ENCODE data around the gene KIDINS220. TPM values are rescaled to one million over a fixed set of nuclear protein-coding genes. Genes with fewer than 3 reads are reported as not detected.
A peak's percentile ranks its signal among the peaks of the same experiment; 100 is the strongest.

KIDINS220 gene
- polyA plus RNA-seq, 2 of the 4 experiments (the other 2 are of a cell fraction), result 16.4 to 45.9 TPM

DNA sequence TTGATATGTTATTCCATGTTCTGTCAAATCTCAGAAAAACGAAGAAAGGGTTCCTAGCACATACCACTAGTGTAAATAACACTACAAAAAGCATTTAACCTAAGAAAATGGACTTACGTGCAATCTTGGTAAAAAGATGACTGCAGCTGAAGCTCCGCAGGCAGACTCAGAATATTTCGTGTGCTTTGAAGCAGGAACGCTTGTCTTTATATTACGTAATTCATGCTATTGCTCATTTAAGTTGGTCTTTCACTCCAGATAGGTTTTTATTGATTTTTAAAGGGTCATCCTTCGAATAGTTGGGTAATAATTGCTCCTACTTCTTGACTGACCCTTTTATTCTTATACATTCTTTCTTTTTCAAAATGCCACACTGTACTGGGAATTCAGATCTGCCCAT lies 111.6 kb downstream of the KIDINS220 start (continued):
- TF ChIP-seq, protein P1, sequence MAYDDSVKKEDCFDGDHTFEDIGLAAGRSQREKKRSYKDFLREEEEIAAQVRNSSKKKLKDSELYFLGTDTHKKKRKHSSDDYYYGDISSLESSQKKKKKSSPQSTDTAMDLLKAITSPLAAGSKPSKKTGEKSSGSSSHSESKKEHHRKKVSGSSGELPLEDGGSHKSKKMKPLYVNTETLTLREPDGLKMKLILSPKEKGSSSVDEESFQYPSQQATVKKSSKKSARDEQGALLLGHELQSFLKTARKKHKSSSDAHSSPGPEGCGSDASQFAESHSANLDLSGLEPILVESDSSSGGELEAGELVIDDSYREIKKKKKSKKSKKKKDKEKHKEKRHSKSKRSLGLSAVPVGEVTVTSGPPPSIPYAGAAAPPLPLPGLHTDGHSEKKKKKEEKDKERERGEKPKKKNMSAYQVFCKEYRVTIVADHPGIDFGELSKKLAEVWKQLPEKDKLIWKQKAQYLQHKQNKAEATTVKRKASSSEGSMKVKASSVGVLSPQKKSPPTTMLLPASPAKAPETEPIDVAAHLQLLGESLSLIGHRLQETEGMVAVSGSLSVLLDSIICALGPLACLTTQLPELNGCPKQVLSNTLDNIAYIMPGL (CRISPR knock-in tag; IDR thresholded peaks at IDR 0.05; ENCODE audit: borderline replicate concordance), result no peak

DNA sequence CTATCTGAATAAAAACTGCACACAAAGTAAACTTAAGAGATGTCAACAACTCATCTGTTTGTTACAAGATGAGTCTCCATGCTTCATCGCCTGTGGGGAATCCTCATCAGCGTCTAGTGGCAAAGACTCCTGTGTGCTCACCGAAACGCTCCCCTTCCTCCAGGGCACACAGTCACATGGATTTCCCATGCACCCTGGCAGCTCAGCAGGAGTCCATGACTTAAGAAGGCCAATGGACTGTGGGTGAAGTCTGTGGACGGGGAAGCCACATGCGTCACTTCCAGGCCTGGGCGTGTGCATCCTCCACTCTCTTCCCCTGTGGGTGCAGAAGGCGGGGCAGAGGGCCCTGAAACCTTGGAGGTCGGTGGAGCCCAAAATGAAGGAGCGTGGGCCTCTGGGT lies 114.4 kb downstream of the KIDINS220 start:
- ChIA-PET CTCF (interaction anchor here (1.1 kb wide), 1 partner anchor 9 kb away, joined by 3 read pairs; no protein-coding TSS in a partner anchor), POLR2A (no interaction called here)
- 86% methylated on average over 10 of the region's 10 CpGs for WGBS (ENCODE audit: missing lambda C conversion rate)
- Histone ChIP-seq H3K9me3 (no peaks in the 10 kb centered on the region), H3K4me2 (no peak overlapping the region), H3K4me1 (no peaks in the 10 kb centered on the region), H3K4me3 (no peak overlapping the region), H3K27ac (no peak overlapping the region)
- DNase-seq (ENCODE audit: low read depth in 1 of 2, low spot score in 1 of 2), result no peak
- TF ChIP-seq POLR2A (IDR thresholded peaks at IDR 0.05; ENCODE audit: low read length) (0 out of 2 replicates have a peak, but pooled peaks have one; percentile 10), GATA3 (IDR thresholded peaks at IDR 0.05; ENCODE audit: borderline replicate concordance) (no peak), KDM5A (IDR thresholded peaks at IDR 0.05) (no peak)
- no peak for ATAC-seq
- FAIRE-seq, result no peak

DNA sequence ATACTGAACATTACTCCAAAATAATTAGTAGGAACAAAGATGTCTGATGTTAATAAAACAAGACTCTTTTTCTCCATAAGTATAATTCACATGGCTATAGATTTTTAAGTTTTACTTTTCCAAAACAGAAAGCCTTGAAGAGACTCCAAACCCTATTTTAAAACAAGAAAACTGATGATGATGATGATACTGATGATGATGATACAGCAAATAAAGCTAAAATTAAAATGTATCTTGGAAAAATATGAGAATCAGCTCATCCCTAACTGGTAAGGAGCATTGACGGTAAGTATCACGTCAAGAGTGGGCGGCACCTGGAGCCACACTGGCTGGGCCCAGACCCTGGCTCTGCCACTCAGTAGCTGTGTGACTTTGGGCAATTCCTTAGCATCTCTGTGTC lies 116.0 kb downstream of the KIDINS220 start:
- ATAC-seq, result no peak
- TF ChIP-seq ESRRA (IDR thresholded peaks at IDR 0.05; ENCODE audit: borderline replicate concordance, low read length) (no peak), SREBF2 (IDR thresholded peaks at IDR 0.05) (no peak)
- CTCF ChIA-PET, result interaction anchor here (1.1 to 2.7 kb wide), 2 partner anchors 28 to 421 kb away, joined by 5 to 8 read pairs; no protein-coding TSS in a partner anchor
- WGBS (ENCODE audit: missing lambda C conversion rate), result 95% methylated on average over 3 of the region's 3 CpGs
- no peak for DNase-seq (ENCODE audit: low read depth in 1 of 2, low spot score in 1 of 2)
- Histone ChIP-seq H3K9me3 (no peaks in the 10 kb centered on the region), H3K4me2 (no peak overlapping the region), H3K4me1 (no peaks in the 10 kb centered on the region), H3K27ac (no peak overlapping the region), H3K4me3 (no peak overlapping the region)
- POLR2A ChIA-PET, result no interaction called here
- FAIRE-seq, result no peak

DNA sequence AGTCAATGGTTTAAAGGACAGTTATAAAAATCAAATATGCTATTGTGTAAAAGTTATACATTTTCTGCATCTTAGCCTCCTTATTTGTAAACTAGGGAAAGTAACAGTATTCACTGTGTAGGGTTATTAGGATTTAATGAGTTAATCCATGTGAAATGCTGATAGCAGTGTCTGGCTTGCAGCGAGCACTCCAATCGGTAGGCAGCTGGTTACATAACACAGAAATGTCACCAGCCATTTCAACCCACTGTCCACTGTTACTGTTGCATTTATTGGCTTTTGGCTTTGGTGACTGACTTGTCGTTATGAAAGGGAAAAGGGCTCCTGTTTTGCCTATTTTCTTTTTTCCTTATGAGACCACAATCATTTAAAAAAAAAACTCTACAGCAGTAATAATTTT lies 116.7 kb downstream of the KIDINS220 start:
- 89% methylated on average over 3 of the region's 3 CpGs for WGBS (ENCODE audit: missing lambda C conversion rate)
- TF ChIP-seq, protein P2, sequence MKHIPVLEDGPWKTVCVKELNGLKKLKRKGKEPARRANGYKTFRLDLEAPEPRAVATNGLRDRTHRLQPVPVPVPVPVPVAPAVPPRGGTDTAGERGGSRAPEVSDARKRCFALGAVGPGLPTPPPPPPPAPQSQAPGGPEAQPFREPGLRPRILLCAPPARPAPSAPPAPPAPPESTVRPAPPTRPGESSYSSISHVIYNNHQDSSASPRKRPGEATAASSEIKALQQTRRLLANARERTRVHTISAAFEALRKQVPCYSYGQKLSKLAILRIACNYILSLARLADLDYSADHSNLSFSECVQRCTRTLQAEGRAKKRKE (CRISPR knock-in tag; IDR thresholded peaks at IDR 0.05; ENCODE audit: low read depth), result no peak
- TF ChIP-seq, protein P3, sequence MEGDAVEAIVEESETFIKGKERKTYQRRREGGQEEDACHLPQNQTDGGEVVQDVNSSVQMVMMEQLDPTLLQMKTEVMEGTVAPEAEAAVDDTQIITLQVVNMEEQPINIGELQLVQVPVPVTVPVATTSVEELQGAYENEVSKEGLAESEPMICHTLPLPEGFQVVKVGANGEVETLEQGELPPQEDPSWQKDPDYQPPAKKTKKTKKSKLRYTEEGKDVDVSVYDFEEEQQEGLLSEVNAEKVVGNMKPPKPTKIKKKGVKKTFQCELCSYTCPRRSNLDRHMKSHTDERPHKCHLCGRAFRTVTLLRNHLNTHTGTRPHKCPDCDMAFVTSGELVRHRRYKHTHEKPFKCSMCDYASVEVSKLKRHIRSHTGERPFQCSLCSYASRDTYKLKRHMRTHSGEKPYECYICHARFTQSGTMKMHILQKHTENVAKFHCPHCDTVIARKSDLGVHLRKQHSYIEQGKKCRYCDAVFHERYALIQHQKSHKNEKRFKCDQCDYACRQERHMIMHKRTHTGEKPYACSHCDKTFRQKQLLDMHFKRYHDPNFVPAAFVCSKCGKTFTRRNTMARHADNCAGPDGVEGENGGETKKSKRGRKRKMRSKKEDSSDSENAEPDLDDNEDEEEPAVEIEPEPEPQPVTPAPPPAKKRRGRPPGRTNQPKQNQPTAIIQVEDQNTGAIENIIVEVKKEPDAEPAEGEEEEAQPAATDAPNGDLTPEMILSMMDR (IDR thresholded peaks at IDR 0.05), result no peak
- TF ChIP-seq JUNB (IDR thresholded peaks at IDR 0.05) (no peak), HOXA7 (CRISPR knock-in tag; IDR thresholded peaks at IDR 0.05) (no peak), EP300 (IDR thresholded peaks at IDR 0.05) (no peak), CEBPB (IDR thresholded peaks at IDR 0.05) (no peak), BHLHE40 (IDR thresholded peaks at IDR 0.05; ENCODE audit: low read depth, low read length) (no peak)
- TF ChIP-seq, protein P4, sequence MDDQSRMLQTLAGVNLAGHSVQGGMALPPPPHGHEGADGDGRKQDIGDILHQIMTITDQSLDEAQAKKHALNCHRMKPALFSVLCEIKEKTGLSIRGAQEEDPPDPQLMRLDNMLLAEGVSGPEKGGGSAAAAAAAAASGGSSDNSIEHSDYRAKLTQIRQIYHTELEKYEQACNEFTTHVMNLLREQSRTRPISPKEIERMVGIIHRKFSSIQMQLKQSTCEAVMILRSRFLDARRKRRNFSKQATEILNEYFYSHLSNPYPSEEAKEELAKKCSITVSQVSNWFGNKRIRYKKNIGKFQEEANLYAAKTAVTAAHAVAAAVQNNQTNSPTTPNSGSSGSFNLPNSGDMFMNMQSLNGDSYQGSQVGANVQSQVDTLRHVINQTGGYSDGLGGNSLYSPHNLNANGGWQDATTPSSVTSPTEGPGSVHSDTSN (IDR thresholded peaks at IDR 0.05), result no peak
- H3K27ac ChIP-seq, result no peak overlapping the region
- POLR2A ChIA-PET, result no interaction called here
- H3K4me3 ChIP-seq, result no peak overlapping the region
- H3K4me1 ChIP-seq, result no peaks in the 10 kb centered on the region
- no peak for FAIRE-seq
- ATAC-seq, result no peak
- DNase-seq (ENCODE audit: low read depth in 1 of 2, low spot score in 1 of 2), result no peak
- H3K4me2 ChIP-seq, result no peak overlapping the region
- H3K9me3 ChIP-seq, result 0 out of 3 replicates have a peak, but pooled peaks cover 6% of the 10 kb centered on the region
- CTCF ChIA-PET, result interaction anchor here (1.1 to 2.7 kb wide), 3 partner anchors 14 to 422 kb away, joined by 5 to 8 read pairs (median 6); no protein-coding TSS in a partner anchor
